Type B pancreatic cell (in vitro differentiated cells): ENCODE results near the gene IL1RAPL1. TPM values are rescaled to one million over a fixed set of nuclear protein-coding genes. Genes with fewer than 3 reads are reported as not detected.

Experiments
- DNase-seq: peaks from one replicate; pipeline ENCODE4 v3.0.0; 2021; ENCODE audit warnings: mixed read lengths; ENCODE audit not compliant: unreplicated experiment; ENCODE audit errors: extremely low spot score
- H3K27ac Mint-ChIP-seq: 2 replicates; pipeline ENCODE4 v1.8.0; 2021; ENCODE audit warnings: mild to moderate bottlenecking, mixed read lengths
- H3K27me3 Mint-ChIP-seq: 2 replicates; pipeline ENCODE4 v1.8.0; 2021; ENCODE audit warnings: mixed read lengths
- H3K36me3 Mint-ChIP-seq: 2 replicates; pipeline ENCODE4 v1.8.0; 2021; ENCODE audit warnings: mixed read lengths
- H3K4me1 Mint-ChIP-seq: one replicate; pipeline ENCODE4 v1.8.0; 2021; ENCODE audit warnings: mixed read lengths; ENCODE audit not compliant: unreplicated experiment
- H3K4me3 Mint-ChIP-seq: 2 replicates; pipeline ENCODE4 v1.8.0; 2021; ENCODE audit warnings: mild to moderate bottlenecking, mixed read lengths
- H3K9me3 Mint-ChIP-seq: 2 replicates; pipeline ENCODE4 v1.8.0; 2021; ENCODE audit warnings: mixed read lengths
- total RNA-seq: library from RNA; stranded (reverse); gene quantifications from 2 replicates; pipeline ENCODE4 v1.2.1, GENCODE V29; 2021; ENCODE audit warnings: low replicate concordance
- TF ChIP-seq, protein P1 (sequence below): fragments of 200-600 bp; sonication (generic); conservative IDR thresholded peaks from 2 replicates; pipeline ENCODE4 v1.5.0; 2021; ENCODE audit warnings: antibody characterized with exemption, mild to moderate bottlenecking

Gene IL1RAPL1
- total RNA-seq, 1 donor from 2014 or later: 2.6 TPM

DNA sequence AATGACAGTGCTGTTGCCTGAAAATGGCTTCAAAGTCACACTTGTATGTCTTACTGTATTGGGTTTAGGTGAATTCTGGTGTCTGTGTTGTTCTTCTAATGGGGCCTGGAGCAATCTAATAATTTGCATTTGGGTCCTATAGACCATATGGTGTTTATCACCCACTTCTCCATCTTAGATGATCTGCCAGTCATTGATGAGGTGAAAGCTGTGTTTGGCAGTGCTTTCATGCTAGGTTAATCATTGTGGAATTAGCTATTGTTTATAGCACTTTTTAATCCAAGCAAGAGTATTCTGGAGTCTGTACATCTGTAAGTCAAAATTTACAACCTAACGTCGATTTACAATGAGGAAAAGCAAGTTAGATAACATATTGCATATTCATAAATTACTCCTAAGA, 1055.9 kb downstream of the IL1RAPL1 start:
- Mint-ChIP-seq H3K4me1 (peaks cover 4% of the 10 kb centered on the region), H3K27me3 (no peaks in the 10 kb centered on the region), H3K36me3 (no peaks in the 10 kb centered on the region), H3K4me3 (no peak overlapping the region), H3K9me3 (peaks cover 3% of the 10 kb centered on the region), H3K27ac (no peak overlapping the region)
- no peak for DNase-seq
- TF ChIP-seq, protein P1, sequence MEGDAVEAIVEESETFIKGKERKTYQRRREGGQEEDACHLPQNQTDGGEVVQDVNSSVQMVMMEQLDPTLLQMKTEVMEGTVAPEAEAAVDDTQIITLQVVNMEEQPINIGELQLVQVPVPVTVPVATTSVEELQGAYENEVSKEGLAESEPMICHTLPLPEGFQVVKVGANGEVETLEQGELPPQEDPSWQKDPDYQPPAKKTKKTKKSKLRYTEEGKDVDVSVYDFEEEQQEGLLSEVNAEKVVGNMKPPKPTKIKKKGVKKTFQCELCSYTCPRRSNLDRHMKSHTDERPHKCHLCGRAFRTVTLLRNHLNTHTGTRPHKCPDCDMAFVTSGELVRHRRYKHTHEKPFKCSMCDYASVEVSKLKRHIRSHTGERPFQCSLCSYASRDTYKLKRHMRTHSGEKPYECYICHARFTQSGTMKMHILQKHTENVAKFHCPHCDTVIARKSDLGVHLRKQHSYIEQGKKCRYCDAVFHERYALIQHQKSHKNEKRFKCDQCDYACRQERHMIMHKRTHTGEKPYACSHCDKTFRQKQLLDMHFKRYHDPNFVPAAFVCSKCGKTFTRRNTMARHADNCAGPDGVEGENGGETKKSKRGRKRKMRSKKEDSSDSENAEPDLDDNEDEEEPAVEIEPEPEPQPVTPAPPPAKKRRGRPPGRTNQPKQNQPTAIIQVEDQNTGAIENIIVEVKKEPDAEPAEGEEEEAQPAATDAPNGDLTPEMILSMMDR: no peak

DNA sequence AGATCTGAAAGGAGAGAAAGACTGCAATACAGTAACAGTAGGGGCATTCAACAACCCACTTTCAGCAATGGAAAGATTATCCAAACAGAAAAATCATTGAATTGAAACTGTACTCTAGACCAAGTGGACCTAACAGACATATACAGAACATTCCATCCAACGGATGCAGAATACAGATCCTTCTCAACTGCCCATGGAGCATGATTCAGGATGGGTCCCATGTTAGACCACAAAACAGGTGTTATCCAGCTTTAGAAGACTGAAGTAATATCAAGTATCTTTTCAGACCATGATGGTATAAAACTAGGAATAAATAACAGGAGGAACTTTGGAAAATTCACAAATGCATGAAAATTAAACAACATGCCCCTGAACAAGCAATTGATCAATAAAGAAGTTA, 1060.9 kb downstream of the IL1RAPL1 start:
- no peaks in the 10 kb centered on the region for H3K27me3 Mint-ChIP-seq
- H3K4me3 Mint-ChIP-seq: no peak overlapping the region
- H3K27ac Mint-ChIP-seq: no peak overlapping the region
- H3K9me3 Mint-ChIP-seq: peaks cover 3% of the 10 kb centered on the region
- no peaks in the 10 kb centered on the region for H3K4me1 Mint-ChIP-seq
- H3K36me3 Mint-ChIP-seq: no peaks in the 10 kb centered on the region
- TF ChIP-seq, protein P1: no peak
- no peak for DNase-seq

DNA sequence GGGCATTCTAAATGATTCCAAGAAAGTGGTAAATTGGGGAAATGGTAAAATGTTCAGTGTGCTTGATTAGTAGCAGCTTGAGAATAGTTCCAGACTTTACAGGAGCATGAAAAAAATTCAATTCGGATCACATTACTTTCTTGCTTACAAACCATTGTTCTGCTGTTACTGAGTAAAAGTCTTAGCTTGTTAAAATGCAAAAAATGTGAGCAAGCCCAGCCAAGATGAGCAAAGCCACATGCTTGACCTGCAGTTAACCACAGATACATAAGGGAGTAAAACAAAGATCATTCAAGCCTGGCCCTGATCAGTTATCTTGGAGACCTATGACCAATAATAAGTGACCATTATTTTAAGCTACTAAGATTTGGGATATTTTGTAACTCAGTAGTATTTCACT, 1065.2 kb downstream of the IL1RAPL1 start:
- no peak overlapping the region for H3K27ac Mint-ChIP-seq
- no peak for DNase-seq
- TF ChIP-seq, protein P1: no peak
- H3K9me3 Mint-ChIP-seq: no peaks in the 10 kb centered on the region
- H3K4me3 Mint-ChIP-seq: no peak overlapping the region
- H3K4me1 Mint-ChIP-seq: no peaks in the 10 kb centered on the region
- H3K27me3 Mint-ChIP-seq: no peaks in the 10 kb centered on the region
- no peaks in the 10 kb centered on the region for H3K36me3 Mint-ChIP-seq

DNA sequence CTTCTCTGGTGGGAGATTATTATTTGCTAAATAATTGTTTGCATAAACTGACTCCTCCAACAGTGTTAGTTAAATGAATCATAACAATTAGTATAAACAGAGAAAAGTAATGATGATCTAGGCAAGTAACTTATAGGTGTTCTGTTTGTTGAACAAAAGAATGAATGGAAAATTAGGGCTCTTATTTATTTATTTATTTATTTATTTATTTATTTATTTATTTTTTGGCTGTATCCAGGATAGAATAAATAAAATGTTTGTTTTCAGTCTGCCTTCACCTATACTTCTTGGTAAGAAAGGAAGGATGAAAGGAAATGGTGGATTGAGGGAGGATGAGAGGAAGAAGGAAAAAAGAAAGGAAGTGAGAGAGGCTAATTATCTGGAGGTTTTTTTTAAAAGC, 1066.5 kb downstream of the IL1RAPL1 start:
- Mint-ChIP-seq H3K9me3 (no peaks in the 10 kb centered on the region), H3K36me3 (no peaks in the 10 kb centered on the region), H3K4me1 (no peaks in the 10 kb centered on the region), H3K4me3 (no peak overlapping the region), H3K27me3 (no peaks in the 10 kb centered on the region), H3K27ac (no peak overlapping the region)
- TF ChIP-seq, protein P1: no peak
- DNase-seq: no peak

DNA sequence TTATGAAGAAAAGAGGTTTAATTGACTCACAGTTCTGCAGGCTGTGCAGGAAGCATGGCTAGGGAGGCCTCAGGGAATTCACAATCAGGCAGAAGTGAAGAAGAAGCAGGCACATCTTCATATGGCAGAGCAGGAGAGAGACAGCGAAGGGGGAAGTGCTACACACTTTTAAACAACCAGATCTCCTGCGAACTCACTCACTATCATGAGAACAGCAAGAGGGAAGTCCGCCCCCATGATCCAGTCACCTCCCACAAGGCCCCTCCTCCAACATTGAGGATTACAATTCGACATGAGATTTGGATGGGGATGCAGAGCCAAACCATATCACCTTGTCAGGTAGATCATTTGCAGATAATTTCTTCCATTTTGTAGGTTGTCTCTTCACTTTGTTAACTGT, 1072.7 kb downstream of the IL1RAPL1 start:
- Mint-ChIP-seq H3K27ac (no peak overlapping the region), H3K9me3 (no peaks in the 10 kb centered on the region)
- TF ChIP-seq, protein P1: no peak

DNA sequence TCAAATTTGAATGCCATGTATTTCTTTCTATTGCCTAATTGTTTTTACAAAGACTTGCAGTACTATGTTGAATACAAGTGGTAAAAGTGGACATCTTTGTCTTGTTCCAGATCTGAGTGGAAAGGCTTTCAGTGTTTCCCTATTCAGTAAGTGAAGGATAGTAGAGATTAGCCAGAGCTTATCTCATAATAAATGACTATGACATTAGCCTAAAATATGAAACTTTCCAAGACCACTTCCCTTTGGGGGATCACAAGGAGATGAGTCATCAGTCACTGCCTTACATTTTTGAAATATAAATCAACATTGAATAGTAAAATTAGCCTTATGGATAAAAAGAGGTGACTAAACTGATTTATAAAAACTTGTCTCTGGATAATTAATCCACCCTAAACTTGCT, 1074.0 kb downstream of the IL1RAPL1 start:
- no peak for DNase-seq
- TF ChIP-seq, protein P1: no peak
- H3K27ac Mint-ChIP-seq: no peak overlapping the region
- no peaks in the 10 kb centered on the region for H3K9me3 Mint-ChIP-seq
- no peaks in the 10 kb centered on the region for H3K27me3 Mint-ChIP-seq
- no peaks in the 10 kb centered on the region for H3K36me3 Mint-ChIP-seq
- no peaks in the 10 kb centered on the region for H3K4me1 Mint-ChIP-seq
- H3K4me3 Mint-ChIP-seq: no peak overlapping the region

More for the DNA sequence above, 1072.7 kb downstream of the IL1RAPL1 start:
- no peaks in the 10 kb centered on the region for H3K36me3 Mint-ChIP-seq
- no peaks in the 10 kb centered on the region for H3K27me3 Mint-ChIP-seq
- DNase-seq: no peak
- no peak overlapping the region for H3K4me3 Mint-ChIP-seq
- H3K4me1 Mint-ChIP-seq: no peaks in the 10 kb centered on the region
